GM18870 (cell line): ENCODE results near the gene PPOX.
A peak's percentile ranks its signal among the peaks of the same experiment; 100 is the strongest.

Experiments
- ATAC-seq: cut with Tn5 transposase; IDR thresholded peaks from one replicate; pipeline ENCODE4 v1.9.1; 2021; ENCODE audit warnings: moderate library complexity; ENCODE audit not compliant: unreplicated experiment

The PPOX gene

DNA sequence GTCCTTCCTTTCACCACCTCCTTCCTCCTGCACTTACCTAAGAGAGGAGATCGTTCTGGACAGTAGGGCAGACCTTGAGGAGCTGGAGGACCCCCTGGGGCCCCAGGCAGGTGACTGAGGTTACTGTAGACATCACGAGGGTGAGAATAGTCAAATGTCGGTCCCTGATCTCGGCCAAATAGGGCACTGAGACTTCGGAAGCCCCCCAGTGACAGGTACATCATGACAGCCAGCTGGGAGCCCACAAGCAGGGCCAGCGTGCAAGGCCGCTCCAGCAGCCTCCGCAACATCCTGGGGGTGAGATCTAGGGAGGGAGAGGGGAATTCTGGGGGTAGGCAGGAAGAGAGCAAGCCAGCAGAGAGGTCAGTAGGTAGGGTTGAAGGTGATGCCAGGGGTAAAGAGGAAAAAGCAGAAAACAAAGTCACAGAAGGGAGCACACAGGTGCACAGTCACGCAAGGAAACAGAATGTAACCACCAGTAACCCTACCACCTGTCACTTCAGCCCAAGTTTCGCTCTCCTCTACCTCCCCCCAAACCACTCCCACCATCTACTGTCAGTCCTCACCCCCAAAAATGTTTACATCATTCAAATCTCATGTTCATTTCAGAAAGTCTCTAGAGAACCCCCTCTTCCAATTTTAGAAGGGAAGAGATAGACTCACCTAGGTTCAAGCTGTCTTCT lies 9.7 kb downstream of the PPOX start:
- ATAC-seq, result no peak

DNA sequence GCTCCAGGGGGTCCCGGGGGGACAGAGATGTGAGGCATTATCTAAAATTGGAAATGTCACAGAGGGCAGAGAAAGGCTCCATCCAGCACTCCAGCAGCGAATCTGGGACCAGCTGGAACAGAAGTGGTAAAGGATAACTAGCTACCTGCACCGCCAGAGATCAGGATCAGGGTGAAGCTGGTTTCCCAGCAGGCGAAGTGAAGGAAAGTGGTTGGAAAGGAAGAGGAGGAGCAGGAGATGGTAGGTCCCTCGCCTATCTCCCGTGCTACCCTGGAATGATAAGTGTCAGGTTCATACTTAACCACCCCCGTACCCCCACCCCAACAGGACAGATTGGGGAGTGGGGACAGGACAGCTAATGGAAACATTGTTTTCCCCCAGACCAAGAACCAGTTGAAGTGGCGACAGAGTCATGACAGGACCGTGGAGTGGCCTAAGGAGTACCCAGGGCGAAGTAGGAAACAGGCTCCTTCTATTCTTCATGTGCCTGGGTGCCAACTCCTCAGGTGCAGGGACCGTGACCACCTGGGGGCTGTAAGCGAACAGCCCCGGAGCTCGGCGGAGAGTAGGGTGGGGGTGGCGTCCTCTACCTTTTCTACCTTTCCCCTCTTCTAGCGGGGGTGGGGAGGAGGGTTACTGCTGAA lies 10.4 kb downstream of the PPOX start:
- no peak for ATAC-seq

DNA sequence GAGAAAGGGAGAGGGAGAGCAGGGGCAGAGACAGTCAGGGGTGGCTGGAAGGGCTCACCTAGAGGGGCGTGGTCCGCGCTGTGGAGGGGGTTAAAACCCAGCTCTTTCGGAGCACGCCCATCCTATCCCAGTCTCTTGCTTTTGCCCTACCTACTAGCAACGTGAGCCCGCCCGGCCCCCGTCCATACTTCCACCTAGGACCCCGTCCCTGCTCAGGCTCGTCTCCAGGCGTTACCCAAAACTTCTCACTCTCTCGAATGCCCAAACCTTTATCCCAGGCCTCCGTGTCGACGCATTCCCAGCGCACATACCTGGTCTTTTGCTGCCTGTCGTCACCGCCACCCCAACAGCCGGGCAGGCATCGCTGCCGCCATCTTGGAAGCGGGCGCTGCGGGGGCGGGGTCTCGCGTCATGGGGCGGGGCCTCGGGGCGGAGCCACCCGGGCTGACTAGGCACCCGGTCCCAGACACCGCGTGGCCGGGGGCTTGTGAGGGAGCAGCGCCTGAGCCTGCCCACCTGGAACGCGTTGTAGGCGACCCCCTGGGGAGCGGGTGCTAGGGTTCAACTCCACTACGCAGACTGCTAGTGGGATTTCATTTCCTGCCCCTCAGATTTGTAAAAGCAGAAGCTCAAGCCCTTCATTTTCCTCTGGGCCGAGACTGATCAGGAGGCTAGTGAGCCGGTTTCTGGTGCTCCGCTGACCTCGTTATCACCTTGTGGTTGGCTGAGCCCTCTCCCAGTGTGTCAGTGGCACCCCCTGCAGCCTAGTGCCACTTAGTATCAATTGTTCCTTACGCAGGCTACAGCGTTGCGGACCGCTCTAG lies 11.1 kb downstream of the PPOX start, which contains the start of gene B4GALT3:
B4GALT3 (minus strand) TSS at position 396 of the 824 bp plus-strand sequence. CDS start 1,447 bp downstream, outside the sequence.
- ATAC-seq, result peak; percentile 56

DNA sequence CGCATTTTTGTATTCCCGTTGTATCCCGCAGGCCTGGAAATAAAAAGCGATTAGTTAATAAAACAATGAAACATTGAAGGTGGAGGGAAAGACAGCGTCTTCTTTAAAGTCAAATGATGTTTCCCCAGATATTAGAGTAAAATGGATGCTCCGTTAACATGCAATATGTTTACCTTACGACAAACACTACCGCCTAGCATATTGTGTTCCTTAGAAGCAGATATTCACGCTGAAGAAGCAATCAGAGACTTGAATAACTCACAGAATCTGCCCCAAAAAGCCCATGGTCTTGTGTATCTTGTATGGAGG lies 11.7 kb downstream of the PPOX start:
- ATAC-seq, result no peak

DNA sequence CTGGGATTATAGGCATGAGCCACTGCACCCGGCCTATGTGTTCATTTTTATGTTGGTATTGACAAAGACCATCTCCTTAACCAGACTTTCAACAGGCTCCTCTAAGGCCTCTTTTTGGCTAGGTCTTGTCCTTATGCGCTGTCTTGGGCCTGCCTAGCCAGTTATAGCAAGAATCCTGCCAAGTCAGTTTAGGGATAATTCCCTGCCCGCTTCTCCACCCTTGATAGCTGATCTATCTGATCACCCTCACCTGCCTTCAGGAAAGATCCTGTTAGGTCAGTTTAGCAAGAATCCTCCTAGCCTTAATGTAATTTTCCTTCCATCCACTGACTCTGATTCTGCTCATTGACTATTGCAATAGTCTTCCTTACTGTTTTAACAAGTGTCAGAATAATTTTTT lies 13.5 kb downstream of the PPOX start:
- no peak for ATAC-seq

DNA sequence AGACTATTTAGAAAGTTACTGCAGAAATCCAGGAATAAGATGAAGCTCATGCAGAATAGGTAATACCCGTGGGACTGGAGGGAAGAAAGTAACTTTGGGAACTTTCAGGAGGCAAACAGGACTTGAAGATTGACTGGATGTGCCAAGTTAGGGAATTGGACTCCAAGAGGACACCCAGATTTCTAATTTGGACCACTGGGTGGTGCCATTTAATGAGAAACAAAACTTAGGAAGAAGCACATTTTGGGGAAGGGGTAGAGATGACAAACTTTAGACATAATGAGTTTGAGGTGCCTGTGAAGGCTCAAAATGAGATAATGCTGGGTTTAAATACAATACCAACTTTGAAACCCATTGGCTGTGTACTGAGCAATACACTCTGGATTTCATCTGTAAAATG lies 14.4 kb downstream of the PPOX start:
- no peak for ATAC-seq

DNA sequence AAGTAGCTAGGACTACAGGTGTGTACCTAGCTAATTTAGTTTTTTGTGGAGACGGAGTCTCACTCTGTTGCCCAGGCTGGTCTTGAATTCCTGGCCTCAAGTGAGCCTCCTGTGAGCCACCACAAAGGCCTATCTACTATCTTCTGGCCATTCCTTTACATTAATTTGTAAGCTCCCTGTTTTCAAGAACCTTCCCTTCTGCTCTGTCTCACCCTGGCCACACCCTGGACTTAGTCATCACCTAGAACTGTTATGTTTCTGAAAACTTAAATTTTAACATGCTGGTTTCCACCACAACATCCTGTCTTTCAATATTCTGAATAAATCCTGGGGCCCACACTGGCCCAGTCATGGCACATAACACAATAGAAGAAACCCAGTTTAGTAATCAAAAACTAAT lies 16.0 kb downstream of the PPOX start:
- ATAC-seq, result peak; percentile 45

DNA sequence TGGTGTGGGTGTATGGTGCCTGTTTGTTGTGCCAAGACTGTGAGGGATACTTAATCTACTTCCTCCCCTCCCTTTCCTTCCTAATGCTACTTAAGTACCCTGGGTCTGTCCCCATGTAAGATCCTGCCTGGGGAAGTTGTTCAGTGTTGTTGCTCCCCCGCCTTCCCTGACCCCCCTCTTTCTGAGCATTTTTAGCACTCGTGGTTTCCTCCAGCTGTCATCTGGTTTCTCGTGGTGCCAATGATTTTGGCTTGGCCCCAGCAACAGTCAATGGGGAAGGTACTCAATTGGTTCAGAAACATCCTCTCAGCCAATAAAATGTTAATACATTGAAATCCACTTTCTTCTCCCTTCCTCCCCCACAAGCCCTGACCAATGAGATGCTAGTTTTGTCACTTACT lies 19.1 kb downstream of the PPOX start:
- ATAC-seq, result peak; percentile 72

DNA sequence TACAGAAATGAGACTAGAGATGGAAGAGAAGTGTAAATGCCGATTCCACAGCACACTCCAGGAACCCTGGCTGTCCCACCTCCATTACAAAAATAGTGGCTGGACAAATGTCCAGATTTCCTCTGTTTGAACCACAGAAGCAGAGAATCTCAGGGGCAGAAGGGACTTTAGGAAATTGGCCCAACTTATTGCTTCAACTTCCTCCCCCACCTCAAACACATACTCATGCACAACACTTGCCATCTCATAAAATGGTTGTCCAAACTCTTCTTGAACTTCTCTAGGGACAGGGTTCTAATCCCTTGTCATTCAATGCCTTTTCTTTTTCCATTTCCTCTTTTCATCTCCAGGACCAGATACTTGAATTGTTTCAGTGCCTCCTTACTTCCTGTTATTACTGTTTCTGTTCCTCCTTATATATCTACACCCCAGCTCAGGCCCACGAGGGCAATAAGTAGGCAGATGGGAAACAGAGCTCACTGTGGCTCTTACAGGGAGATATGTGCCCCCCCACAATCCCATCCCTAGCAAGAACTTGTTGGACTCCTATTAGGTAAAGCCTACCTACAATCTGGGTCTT lies 19.6 kb downstream of the PPOX start:
- peak; percentile 16 for ATAC-seq

DNA sequence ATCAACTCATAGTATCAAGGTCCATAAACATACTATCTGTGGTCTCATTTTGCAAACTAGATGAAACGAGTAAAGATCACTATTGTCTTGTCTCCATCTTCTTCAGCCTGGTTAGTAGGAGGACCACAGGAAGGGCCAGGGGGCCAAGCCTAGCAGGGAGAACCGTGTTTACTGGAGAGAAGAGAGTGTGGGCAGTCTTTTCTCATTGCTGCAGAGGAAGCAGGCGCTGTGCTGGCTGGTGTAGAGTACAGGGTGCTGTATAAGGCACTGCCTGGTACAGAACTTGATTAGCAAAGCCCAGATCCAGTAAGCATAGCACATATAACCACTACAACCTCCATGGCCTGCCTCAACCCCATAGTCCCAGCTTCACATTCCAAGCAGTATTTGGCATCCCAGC lies 21.1 kb downstream of the PPOX start:
- ATAC-seq, result no peak

DNA sequence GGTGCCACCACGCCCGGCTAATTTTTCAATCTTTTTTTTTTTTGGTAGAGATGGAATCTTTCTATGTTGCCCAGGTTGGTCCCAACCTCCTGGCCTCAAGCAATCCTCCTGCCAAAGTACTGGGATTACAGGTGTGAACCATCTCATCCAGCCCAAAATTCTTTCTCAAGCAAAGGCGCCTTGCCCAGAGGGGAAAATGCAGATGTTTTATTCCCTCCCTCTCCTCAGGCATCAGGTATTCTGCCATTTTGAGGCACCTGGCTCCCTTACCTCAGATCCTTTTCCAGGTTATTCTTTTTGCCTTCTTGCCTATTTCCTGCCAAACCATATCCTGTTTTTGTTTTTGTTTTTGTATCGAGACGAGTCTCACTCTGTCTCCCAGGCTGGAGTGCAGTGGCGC lies 22.2 kb downstream of the PPOX start:
- ATAC-seq, result no peak

DNA sequence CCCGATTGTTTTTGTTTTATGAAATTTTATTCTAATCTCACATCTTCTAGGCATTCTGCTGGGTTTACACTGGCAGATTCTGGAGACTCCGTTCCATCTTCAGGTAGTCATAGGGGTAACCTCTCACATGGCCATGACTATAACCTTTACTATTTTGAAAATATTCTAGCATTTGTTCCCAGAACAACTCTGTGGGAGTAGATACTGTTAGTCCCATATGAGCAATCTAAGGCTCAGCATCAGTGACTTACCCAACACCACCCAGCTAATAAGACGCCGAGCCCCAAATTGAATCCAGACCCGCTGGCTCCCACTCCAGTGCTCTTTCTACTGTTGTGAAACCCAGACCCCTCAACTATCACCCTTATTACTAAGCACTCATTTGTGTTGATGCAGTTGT lies 22.8 kb downstream of the PPOX start:
- no peak for ATAC-seq

DNA sequence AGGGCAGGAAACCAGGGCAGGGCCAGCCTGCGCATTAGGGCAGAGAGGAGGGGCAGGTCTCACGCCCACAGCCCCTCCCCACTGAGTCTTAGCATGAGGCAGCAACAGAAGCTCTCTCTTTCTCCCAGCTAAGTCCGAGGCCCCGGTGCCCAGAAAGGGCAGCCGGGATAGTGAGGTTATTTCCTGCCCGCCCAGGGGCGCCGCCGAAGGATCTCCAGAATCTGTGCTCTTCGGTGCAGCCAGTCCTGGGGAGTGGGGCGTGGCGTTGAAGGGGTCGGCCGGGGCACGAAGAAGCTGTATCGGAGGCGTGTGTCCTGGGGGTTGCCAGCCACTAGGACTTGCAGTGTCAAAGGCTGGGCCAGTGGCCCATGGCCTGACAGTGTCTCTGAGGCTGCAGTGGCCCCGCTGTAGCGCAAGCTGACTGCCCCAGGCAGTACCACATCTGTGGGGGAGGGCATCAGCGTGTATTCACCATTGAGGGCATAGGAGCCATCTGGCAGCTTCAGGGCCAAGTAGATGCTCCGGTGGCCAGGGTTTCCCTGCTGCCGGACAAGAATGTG lies 24.8 kb downstream of the PPOX start:
- no peak for ATAC-seq

DNA sequence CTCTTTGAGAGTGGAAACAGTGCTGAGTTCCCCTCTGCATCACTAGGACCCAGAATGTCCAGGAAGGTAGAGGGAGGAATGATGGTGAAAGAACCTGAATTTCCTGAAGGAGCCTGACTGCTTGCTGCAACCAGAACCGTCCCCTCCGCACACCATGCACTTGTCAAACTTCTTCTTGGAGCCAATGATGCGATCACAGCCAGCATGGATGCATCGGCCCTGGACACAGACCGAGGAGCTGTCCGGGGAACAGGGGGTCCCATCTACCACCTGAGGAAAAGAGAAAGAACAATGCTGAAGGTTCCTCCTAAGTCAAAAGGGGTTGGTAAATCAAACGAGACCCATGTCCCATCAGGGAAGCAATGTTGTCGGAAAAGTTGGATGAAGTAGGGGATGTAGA lies 25.7 kb downstream of the PPOX start:
- no peak for ATAC-seq

DNA sequence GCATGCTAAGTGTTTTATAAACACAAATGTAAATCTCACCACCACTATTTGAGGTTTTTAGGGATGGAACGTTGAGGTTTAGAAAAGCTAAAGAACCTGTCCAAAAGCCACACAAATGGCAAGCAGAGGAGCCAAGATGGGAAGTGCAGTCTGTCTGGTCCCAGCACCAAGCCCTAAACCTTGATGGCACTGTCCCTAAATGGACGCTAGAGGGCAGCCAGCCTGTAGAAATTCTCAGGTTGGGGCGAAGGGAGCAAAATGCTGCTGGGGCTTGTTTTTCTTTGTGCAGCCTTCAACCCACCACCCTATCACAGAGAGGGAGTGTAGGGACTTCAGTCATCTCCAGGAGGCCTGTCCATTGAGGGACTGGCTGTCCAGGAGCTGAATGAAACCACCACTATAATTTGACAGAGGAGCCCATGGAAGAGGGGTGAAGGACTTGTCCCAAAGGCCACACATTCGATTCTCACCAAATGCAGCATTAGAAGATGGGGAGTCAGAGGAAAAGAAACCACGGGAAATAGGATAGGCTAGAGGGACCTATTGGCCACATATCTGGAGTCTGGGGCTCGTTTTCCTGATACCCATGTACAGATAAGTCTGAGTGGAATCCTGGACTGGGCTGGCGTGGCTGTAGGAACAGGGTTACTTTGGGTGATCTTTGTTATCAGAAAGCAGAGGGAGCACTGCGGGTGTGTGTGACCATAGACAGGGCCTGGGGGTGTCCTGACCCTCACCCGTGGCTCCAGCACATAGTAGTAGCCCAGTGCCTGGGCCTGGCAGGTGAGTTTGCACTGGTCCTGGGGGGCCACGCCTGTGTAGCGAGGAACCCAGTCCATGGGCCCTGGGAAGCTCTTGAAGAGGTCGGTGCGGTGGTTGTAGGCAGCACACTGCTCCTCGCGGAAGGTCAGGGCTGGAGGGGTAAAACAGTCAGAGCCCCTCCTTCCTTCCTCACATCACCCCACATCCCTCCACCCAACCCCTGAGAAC lies 26.5 kb downstream of the PPOX start:
- ATAC-seq, result peak; percentile 57

DNA sequence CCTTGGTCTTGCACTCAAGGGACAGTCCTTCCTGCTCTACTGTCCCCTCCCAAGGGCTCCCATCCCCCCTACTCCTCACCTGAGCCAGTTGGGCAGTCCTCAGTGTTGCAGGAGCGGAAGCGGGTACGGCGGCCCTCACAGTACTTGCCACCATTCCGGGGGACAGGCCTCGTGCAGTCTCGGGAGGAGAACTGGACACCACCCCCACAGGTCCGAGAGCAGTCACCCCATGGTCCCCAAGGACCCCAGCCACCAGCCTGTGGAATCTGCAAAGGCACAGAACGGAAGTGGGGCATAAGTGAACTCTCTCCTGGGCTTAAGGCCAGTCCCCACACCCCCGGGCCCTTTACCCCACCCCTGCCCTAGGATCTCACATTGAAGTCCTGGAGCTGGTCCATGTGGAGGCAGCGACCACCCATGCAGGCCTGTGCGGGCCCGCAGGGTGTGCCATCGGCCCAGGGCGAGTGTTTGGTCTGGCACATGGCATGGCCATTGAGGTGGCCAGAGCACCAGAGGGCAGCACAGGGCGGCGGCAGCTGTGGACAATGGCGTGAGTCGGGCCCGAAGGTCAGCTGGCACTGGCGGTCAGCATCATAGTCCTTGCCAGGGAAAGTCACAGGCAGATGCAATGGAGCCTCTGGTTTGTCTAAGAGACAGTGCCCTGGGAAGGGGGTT lies 27.5 kb downstream of the PPOX start:
- ATAC-seq, result no peak

DNA sequence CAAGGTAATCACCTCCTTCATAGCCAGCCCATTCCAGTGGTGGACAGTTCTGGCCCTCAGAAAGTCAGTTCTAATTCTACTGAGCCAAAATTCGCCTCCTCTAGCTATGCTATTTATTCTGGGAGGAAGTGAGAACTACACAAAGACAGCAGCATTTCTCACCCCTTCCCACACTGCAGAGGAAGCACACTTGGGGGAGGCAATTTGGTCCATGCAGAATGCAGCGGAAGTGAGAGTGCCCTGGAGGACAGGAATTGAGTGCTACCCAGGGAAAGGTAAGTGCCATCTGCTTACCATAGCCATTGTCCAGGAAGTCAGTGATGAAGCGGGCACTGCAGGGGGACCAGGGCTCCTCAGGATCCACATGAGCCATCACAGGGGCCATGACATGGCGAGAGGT lies 28.9 kb downstream of the PPOX start:
- ATAC-seq, result no peak

DNA sequence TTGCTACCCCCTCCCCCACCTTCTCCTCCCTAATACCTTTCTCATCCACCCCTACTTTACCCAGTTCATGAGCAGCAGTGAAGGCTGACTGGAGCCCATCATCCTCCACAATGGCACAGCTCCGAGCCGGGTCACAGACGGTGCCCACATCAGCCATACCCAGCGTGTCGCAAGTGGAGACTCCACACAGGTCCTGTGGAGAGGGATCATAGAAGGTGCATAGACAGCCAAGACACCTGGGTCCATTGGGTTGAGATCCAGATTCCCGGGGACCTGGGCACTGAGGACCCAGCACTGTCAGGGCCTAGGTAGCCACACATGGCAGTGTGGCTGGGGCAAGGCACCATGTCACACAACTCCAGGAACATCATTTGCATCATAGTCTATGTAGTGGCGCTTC lies 29.9 kb downstream of the PPOX start:
- no peak for ATAC-seq

DNA sequence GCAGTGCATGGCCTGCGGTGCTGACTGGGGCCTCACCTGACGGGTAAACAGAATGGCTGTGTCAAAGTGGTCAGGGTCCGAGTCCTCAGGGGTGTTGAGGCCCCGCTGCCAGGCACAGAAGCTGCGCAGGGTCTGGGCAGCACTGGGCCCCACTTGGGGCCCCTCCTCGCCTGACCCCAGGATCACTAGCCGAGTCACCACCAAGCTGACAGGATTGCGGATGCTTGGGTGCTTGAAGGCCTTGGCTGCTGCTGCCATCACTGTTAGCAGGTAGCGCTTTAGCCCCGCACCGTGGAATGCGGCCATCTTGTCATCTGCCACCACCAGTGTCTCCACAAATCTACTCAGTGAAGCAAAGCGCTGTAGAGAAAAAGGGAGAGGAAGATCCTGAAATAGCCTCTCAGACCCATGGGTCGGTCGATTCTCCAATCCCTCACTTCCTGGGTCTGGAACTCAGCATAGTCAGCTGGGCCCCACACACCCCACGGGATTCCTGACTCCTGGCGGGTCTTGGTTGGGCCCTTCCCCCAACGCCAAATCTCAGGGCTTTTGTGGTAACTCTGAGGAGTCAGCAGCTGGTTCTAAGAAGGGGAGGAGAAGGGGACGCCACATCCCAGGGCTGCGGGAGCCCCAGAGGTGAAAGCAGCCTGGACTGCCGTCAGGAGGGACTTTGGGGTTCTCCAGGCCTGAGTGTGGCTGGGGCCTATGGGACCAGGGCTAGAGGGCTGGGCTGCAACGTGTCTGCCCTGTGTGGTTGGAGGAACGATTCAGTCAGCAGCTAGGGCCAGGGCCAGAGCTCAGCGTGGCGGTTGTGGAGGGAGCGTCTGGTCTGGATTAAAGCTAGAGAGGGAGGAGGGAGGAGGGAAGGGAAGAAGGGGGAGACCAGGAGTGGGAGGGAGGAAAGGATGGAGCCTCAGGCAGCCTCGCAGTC lies 30.6 kb downstream of the PPOX start:
- no peak for ATAC-seq
